ENCODE results near the gene HK1.

GRCh38 chr10:69419096-69419743, 140.9 kb downstream of the HK1 start:
- TF ChIP-seq CTCF (IDR thresholded peaks at IDR 0.05; ENCODE audit: low read length) (no peak), EZH2phosphoT487 (IDR thresholded peaks at IDR 0.05; ENCODE audit: low read length) (no peak)

Data from MM.1S (cell line).